ENCODE data around the gene ABLIM1. TPM values are rescaled to one million over a fixed set of nuclear protein-coding genes. Genes with fewer than 3 reads are reported as not detected.

Gene ABLIM1
- polyA plus RNA-seq, 1 donor from 2014 or later = 10.1 TPM

DNA sequence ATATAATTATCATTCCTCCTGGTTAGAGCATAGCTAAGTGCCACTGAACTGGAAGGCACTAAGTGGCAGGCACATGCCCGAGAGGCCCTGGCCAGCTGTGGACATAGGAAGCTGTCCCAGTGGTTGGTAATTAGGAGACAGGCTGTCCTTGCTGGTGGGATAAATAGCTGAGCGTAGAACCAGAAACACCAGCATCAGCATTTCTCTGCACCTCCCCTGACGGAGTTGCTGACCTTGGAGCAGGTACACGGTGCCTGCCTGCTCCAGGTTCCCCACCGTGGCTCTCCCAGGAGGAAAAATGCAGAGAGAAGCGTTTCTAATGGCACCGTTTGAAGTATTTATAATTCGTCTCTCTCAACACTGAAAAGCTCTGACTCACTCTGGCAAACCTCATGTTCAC is 5.6 kb upstream of the ABLIM1 start:
- Histone ChIP-seq H4K20me1 (ENCODE audit: insufficient read depth) (no peaks in the 10 kb centered on the region), H3F3A (ENCODE audit: insufficient read depth, low read length, poor library complexity, severe bottlenecking) (no peaks in the 10 kb centered on the region), H3K9me2 (ENCODE audit: insufficient read depth, low read length) (no peaks in the 10 kb centered on the region), H3K36me3 (ENCODE audit: insufficient read depth, low read length) (no peaks in the 10 kb centered on the region), H3K9ac (ENCODE audit: low read length) (no peak overlapping the region), H3K4me3 (ENCODE audit: low read length) (no peak overlapping the region), H3K9me3 (ENCODE audit: low read length) (no peaks in the 10 kb centered on the region), H3K27me3 (ENCODE audit: insufficient read depth, low read depth, low read length) (no peaks in the 10 kb centered on the region), H3K79me2 (replicated peaks; ENCODE audit: insufficient read depth, low read length) (no peaks in the 10 kb centered on the region), H2AFZ (ENCODE audit: low read depth, low read length) (no peak overlapping the region), H3K4me2 (ENCODE audit: low read length) (no peak overlapping the region), H3K27ac (ENCODE audit: low read length) (no peak overlapping the region)
- peak; percentile 16 for TF ChIP-seq POLR2AphosphoS5 (IDR thresholded peaks at IDR 0.05)
- TF ChIP-seq MXI1 (conservative IDR thresholded peaks at IDR 0.05; ENCODE audit: poor library complexity, severe bottlenecking) = no peak

DNA sequence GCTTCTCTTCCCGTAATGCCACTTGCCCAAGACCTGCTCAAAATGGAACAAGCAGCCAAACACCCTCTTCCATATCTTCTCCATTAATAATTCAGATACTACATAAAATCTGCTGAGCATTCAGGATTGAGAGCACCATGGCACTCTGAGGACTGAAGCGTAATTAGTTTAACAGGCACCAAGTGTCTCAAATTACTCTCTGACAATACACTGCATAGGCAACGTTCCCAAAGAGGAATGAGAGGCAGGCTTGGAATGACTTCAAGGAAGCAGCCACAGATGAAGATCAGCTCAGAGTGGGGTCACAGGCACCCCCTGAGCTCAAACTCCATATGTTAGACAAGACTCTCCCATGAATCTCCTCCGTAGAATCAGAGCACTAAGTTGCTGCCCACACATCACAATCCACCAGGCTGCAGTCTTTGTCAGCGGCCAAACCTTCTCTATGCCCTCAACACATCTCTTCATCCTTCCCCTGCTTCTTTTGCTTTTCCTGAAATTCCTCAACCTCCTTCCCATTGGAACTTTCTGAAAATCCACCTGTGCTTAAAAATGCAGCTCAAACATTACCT is 4.7 kb upstream of the ABLIM1 start:
- H3K9me3 ChIP-seq (ENCODE audit: low read length) = no peaks in the 10 kb centered on the region
- H3K4me3 ChIP-seq (ENCODE audit: low read length) = no peak overlapping the region
- no peaks in the 10 kb centered on the region for H3K27me3 ChIP-seq (ENCODE audit: insufficient read depth, low read depth, low read length)
- no peak overlapping the region for H3K4me2 ChIP-seq (ENCODE audit: low read length)
- TF ChIP-seq SMC3 (conservative IDR thresholded peaks at IDR 0.05; ENCODE audit: poor library complexity) = no peak
- no peak for TF ChIP-seq EZH2 (IDR thresholded peaks at IDR 0.05; ENCODE audit: borderline replicate concordance, insufficient read depth, low read length, poor library complexity, severe bottlenecking)
- no peak for TF ChIP-seq MXI1 (conservative IDR thresholded peaks at IDR 0.05; ENCODE audit: poor library complexity, severe bottlenecking)
- no peak for TF ChIP-seq TAF1 (IDR thresholded peaks at IDR 0.05; ENCODE audit: low read depth)
- TF ChIP-seq EP300 (conservative IDR thresholded peaks at IDR 0.05; ENCODE audit: poor library complexity, severe bottlenecking) = no peak
- no peak for TF ChIP-seq RAD21 (conservative IDR thresholded peaks at IDR 0.05)
- TF ChIP-seq, protein P1, sequence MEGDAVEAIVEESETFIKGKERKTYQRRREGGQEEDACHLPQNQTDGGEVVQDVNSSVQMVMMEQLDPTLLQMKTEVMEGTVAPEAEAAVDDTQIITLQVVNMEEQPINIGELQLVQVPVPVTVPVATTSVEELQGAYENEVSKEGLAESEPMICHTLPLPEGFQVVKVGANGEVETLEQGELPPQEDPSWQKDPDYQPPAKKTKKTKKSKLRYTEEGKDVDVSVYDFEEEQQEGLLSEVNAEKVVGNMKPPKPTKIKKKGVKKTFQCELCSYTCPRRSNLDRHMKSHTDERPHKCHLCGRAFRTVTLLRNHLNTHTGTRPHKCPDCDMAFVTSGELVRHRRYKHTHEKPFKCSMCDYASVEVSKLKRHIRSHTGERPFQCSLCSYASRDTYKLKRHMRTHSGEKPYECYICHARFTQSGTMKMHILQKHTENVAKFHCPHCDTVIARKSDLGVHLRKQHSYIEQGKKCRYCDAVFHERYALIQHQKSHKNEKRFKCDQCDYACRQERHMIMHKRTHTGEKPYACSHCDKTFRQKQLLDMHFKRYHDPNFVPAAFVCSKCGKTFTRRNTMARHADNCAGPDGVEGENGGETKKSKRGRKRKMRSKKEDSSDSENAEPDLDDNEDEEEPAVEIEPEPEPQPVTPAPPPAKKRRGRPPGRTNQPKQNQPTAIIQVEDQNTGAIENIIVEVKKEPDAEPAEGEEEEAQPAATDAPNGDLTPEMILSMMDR (IDR thresholded peaks at IDR 0.05; ENCODE audit: poor library complexity, severe bottlenecking) = no peak
- TF ChIP-seq, protein P2, sequence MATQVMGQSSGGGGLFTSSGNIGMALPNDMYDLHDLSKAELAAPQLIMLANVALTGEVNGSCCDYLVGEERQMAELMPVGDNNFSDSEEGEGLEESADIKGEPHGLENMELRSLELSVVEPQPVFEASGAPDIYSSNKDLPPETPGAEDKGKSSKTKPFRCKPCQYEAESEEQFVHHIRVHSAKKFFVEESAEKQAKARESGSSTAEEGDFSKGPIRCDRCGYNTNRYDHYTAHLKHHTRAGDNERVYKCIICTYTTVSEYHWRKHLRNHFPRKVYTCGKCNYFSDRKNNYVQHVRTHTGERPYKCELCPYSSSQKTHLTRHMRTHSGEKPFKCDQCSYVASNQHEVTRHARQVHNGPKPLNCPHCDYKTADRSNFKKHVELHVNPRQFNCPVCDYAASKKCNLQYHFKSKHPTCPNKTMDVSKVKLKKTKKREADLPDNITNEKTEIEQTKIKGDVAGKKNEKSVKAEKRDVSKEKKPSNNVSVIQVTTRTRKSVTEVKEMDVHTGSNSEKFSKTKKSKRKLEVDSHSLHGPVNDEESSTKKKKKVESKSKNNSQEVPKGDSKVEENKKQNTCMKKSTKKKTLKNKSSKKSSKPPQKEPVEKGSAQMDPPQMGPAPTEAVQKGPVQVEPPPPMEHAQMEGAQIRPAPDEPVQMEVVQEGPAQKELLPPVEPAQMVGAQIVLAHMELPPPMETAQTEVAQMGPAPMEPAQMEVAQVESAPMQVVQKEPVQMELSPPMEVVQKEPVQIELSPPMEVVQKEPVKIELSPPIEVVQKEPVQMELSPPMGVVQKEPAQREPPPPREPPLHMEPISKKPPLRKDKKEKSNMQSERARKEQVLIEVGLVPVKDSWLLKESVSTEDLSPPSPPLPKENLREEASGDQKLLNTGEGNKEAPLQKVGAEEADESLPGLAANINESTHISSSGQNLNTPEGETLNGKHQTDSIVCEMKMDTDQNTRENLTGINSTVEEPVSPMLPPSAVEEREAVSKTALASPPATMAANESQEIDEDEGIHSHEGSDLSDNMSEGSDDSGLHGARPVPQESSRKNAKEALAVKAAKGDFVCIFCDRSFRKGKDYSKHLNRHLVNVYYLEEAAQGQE (IDR thresholded peaks at IDR 0.05; ENCODE audit: borderline replicate concordance) = no peak
- no peak for TF ChIP-seq POLR2AphosphoS5 (IDR thresholded peaks at IDR 0.05)
- H3K27ac ChIP-seq (ENCODE audit: low read length) = no peak overlapping the region
- no peaks in the 10 kb centered on the region for H3K9me2 ChIP-seq (ENCODE audit: insufficient read depth, low read length)
- H3K36me3 ChIP-seq (ENCODE audit: insufficient read depth, low read length) = no peaks in the 10 kb centered on the region
- H3K79me2 ChIP-seq (replicated peaks; ENCODE audit: insufficient read depth, low read length) = no peaks in the 10 kb centered on the region
- H4K20me1 ChIP-seq (ENCODE audit: insufficient read depth) = no peaks in the 10 kb centered on the region
- no peak overlapping the region for H2AFZ ChIP-seq (ENCODE audit: low read depth, low read length)
- H3F3A ChIP-seq (ENCODE audit: insufficient read depth, low read length, poor library complexity, severe bottlenecking) = no peaks in the 10 kb centered on the region
- H3K9ac ChIP-seq (ENCODE audit: low read length) = no peak overlapping the region
